Measurements from ENCODE around the gene TJP1.
"Not testable (repeated sequence)": the region's sequence is repeated elsewhere in the genome, so short reads cannot be mapped to it uniquely, and the experiment has no call there.

TJP1 gene

DNA sequence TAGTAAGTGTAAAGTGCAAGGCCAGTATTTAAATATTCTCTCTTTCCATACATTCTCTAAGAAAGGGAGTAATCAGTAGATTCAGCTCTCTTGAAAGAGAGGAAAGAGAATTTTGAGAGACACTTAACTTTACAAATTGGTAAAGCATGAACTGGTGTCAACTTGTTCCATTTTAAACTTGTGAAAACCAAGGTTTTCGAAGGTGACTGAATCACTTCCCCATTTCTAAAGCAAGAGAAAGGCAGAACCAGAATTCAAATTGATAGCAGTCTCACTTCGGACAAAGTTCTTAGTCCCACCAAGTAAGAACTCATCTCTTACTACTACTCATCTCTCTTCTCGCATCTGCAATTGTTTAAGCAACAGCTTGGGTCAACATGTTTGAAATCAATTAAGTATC, 22.4 kb downstream of the TJP1 start:
- DNase-seq (ENCODE audit: low spot score): no peak

DNA sequence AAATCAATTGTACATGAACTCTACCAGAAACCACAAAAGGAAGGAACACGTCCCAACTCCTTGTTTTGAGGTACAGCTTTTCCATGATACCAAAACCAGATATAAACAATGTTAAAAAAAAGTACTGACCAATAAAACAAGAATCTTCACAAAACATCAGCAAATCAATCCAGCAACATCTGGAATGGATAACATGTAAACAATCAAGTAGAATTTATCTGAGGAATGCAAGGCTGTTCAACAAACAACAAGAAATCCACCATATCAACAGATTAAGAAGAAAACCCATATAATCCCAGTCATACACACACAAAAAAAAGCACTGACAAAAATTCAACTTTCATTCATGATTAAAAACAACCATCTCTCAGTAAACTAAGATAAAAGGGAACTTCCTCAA, 26.7 kb downstream of the TJP1 start:
- DNase-seq (ENCODE audit: low spot score): no peak

GRCh38 chr15:29792426-29793159, 29.7 kb downstream of the TJP1 start:
- no peak for DNase-seq (ENCODE audit: low spot score)

DNA sequence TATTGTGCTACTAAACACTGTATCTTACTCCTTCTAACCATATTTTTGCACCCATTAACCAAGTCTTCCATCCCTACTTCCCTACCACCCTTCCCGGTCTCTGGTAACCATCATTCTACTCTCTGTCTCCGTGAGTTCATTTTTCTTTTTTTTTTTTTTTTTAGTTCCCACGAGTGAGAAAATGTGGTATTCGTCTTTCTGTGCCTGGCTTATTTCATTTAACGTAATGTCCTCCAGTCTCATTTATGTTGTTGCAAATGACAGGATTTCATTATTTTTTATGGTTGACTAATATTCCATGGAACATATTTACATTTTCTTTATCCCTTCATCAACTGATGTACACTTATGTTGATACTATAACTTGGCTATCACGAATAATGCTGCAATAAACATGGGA, 31.7 kb downstream of the TJP1 start:
- DNase-seq (ENCODE audit: low spot score): no peak

GRCh38 chr15:29789871-29790270, 32.4 kb downstream of the TJP1 start:
- DNase-seq (ENCODE audit: low spot score): no peak

DNA sequence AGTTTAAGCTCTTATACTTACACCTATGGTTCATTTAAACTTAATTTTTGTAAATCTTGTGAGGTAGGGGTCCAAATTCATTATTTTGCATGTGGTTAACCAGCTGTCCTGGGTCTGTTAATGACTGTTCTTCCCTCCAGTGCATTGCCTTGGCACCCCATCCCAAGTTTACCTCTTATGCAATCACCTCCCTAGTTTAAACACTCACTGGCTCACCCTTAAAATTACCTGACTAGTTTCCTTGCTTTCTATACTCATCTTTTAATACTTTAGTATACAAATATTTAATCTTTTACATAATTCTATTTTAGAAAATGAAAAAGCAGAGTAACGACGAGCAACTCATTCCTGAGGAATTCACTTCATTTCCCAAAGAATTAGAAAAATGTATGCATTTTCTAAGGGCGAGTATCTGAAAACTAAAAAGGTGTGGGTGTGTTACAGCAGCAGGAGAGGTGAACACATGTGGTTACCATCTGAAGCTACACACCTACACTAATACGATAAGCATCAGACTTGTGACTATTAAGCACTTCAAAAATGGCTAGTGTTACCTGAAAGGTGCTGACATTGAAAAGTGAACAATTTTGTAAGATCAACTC, 33.7 kb downstream of the TJP1 start:
- no peak for DNase-seq (ENCODE audit: low spot score)

GRCh38 chr15:29787767-29788166, 34.5 kb downstream of the TJP1 start:
- no peak for DNase-seq (ENCODE audit: low spot score)

GRCh38 chr15:29785642-29786041, 36.6 kb downstream of the TJP1 start:
- DNase-seq (ENCODE audit: low spot score): no peak

- no peak for DNase-seq (ENCODE audit: low spot score)
Observed at GRCh38 chr15:29785136-29785535, 37.1 kb downstream of the TJP1 start.

DNA sequence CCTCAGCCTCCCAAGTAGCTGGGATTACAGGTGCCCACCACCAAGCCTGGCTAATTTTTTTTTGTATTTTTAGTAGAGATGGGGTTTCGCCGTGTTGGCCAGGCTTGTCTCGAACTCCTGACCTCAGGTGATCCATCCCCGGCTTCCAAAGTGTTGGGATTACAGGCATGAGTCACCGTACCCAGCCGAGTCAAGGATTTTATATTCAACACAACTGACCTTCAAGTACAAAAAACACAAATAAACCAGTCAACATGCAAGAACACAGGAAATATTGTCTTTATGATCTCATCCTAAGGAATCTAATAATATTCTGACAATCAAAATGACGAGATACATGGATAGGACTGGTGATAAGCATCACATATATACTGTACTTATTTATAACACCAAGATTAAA, 37.9 kb downstream of the TJP1 start:
- no peak for DNase-seq (ENCODE audit: low spot score)

DNA sequence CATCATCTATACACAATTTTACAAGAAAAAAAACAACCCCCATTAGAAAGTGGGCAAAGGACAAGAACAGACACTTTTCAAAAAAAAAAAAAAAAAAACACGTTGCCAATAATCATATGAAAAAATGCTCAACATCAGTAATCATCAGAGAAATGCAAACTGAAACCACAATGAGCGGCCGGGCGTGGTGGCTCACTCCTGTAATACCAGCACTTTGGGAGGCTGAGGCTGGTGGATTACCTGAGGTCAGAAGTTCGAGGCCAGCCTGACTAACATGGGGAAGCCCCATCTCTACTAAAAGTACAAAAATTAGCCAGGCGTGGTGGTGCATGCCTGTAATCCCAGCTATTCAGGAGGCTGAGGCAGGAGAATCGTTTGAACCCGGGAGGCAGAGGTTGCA, 39.5 kb downstream of the TJP1 start:
- DNase-seq (ENCODE audit: low spot score): not testable (repeated sequence)

GRCh38 chr15:29778382-29778781, 43.9 kb downstream of the TJP1 start:
- no peak for DNase-seq (ENCODE audit: low spot score)

DNA sequence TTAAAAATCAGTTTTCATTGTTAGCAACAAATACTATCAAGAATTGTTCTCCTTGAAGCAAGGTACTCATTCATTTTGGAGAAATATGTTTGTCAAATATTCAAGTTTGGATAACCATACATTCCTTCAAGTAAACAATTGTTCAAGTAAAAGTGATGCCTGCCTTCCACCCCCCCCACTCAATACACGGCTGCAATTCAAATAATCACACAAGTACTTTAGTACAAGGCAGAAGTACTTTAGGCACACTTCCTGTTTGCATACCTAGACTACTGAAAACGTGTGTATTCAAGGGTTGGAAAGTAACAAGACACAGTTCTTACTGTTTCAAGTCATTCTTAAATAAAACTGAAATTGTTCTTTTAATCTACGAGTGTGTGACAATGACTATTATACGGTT, 45.4 kb downstream of the TJP1 start:
- DNase-seq (ENCODE audit: low spot score): no peak

DNA sequence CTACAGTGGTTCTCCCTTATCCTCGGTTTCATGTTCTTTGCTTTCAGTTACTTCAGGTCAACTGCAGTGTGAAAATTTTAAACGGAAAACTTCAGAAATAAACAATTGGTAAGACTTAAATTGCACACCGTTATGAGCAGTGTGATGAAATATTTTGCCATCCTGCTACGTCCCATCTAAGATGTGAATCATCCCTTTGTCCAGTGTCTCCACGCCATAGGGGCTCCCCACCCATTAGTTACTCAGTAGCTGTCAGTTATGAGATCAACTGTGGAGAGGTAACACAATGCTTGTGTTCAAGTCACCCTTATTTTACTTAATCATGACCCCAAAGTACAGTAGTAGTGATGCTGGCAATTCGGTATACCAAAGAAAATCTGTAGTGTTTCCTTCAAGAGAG, 47.4 kb downstream of the TJP1 start:
- no peak for DNase-seq (ENCODE audit: low spot score)

DNA sequence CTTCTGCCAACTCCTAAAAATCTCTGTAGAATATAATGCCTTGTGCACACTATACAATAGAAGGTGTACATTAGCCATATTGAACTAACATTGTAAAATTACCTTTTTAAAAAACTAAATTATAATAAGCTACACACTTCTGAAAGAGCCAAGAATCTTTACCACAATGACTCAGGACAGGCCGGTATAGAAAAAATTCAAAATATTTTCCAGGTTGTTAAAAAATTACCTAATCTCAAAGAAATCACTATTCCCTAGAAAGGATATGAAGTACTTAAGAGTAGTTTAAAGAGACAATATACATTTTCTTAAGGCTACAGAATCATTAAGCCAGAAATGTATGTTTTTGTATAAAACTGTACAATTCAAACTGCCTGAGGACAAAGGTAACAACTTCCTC, 48.5 kb downstream of the TJP1 start:
- no peak for DNase-seq (ENCODE audit: low spot score)

DNA sequence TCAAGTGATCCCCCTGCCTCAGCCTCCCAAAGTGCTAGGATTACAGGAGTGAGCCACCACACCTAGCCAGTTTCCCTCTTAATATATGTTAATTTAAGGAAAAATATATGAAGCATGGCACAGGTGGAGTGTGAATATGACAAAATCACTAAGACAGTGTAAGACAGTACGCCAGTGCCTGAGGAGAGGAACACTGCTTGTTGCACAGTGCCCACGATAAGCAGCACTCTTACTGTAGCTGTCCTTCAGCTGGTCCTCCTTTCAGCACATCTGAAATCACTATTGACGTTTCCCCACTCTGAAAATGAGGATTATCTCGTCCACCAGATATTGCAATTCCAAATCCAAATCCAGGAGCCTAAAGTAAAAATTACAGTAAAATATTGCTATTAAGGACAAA, 49.3 kb downstream of the TJP1 start:
- DNase-seq (ENCODE audit: low spot score): no peak

- no peak for DNase-seq (ENCODE audit: low spot score)
Observed at GRCh38 chr15:29770796-29771195, 51.5 kb downstream of the TJP1 start.

GRCh38 chr15:29765898-29766527, 56.3 kb downstream of the TJP1 start:
- DNase-seq (ENCODE audit: low spot score): no peak

- DNase-seq (ENCODE audit: low spot score): no peak
Observed at GRCh38 chr15:29765234-29765841, 56.9 kb downstream of the TJP1 start.

DNA sequence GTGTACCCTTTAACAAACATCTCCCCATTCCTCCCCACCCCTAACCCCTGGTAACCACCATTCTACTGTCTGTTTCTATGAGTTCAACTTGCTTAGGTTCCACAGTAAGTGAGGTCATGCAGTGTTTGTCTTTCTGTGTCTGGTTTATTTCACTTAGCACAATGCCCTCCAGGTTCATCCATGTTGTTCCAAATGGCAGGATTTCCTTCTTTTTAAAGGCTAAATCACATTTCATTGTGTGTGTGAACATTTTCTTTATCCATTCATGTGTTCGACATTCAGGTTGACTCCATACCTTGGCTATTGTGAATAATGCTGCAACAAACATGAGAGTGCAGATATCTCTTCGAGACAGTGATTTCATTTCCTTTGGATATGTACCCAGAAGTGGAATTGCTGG, 62.7 kb downstream of the TJP1 start:
- DNase-seq (ENCODE audit: low spot score): no peak

GRCh38 chr15:29756358-29757267, 65.7 kb downstream of the TJP1 start:
- DNase-seq (ENCODE audit: low spot score): no peak

DNA sequence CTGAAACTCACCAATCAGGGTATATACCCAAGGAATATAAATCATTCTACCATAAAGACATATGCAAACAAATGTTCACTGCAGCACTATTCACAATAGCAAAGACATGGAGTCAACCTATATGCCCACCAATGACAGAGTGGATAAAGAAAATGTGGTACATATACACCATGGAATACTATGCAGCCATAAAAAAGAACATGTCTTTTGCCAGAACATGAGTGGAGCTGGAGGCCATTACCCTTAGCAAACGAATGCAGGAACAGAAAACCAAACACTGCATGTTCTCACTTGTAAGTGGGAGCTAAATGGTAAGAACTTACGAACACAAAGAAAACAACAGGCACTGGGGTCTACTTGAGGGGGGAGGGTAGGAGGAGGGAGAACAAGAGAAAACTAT, 68.3 kb downstream of the TJP1 start:
- not testable (repeated sequence) for DNase-seq (ENCODE audit: low spot score)
